ENCODE results near the gene EPHA5. TPM values are rescaled to one million over a fixed set of nuclear protein-coding genes. Genes with fewer than 3 reads are reported as not detected.

EPHA5 gene
- total RNA-seq, 1 experiment from 2014 or later: not detected

DNA sequence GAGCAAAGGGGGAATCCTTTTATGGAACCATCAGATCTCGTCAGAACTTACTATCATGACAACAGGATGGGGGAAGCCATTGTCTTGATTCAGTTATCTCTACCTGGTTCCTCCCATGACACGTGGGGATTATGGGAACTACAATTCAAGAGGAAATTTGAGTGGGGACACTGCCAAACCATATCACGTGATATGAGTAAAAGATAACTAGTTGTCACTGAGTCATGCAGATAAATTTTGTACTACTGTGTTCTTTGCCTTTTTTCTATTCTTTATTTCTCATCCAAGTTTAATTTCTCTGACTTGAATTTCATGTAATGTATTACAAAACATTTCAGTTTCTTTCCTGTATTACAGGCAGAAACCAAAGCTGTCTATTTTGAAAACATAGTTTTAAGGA, 383.2 kb downstream of the EPHA5 start:
- Histone ChIP-seq H3K79me2 (ENCODE audit: insufficient read depth, low read length) (no peaks in the 10 kb centered on the region), H3K4me2 (ENCODE audit: low read length) (no peak overlapping the region), H3K4me1 (ENCODE audit: control insufficient read depth in 1 of 2, insufficient read depth in 2 of 2, low read length in 2 of 2) (no peaks in the 10 kb centered on the region), H3K9ac (ENCODE audit: low read length) (no peak overlapping the region), H3K4me3 (replicated peaks in 1 of 2; ENCODE audit: low read depth in 1 of 2, low read length in 2 of 2) (no peak overlapping the region), H4K20me1 (ENCODE audit: insufficient read depth) (no peaks in the 10 kb centered on the region), H3K9me2 (ENCODE audit: insufficient read depth) (no peaks in the 10 kb centered on the region), H3K9me3 (ENCODE audit: control insufficient read depth in 1 of 2, insufficient read depth in 1 of 2, low read depth in 1 of 2, low read length in 2 of 2) (peaks cover 0 to 3% of the 10 kb centered on the region in 2 experiments; a peak in 2 of 4 replicates), H2AFZ (ENCODE audit: low read depth, low read length, poor library complexity, severe bottlenecking) (no peak overlapping the region), H3K27ac (ENCODE audit: low read depth, low read length) (no peak overlapping the region), H3K36me3 (ENCODE audit: control insufficient read depth in 1 of 2, insufficient read depth in 2 of 2, low read length in 2 of 2) (no peaks in the 10 kb centered on the region), H3K27me3 (ENCODE audit: insufficient read depth, low read length) (no peaks in the 10 kb centered on the region)
- ATAC-seq (no peak), DNase-seq (ENCODE audit: low read depth, low spot score) (no peak)
- ChIA-PET POLR2A (no interaction called here), RAD21 (ENCODE audit: low non-redundant PET in 1 of 2, low total read pairs in 2 of 2, uncharacterized antibody in 2 of 2, unreplicated experiment in 2 of 2) (no interaction called here), CTCF (no interaction called here)
- TF ChIP-seq, protein P1, sequence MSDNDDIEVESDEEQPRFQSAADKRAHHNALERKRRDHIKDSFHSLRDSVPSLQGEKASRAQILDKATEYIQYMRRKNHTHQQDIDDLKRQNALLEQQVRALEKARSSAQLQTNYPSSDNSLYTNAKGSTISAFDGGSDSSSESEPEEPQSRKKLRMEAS (IDR thresholded peaks at IDR 0.05): no peak
- TF ChIP-seq JUND (IDR thresholded peaks at IDR 0.05) (no peak), POLR2A (IDR thresholded peaks at IDR 0.05; ENCODE audit: borderline replicate concordance, extremely low read depth, insufficient read depth, insufficient read length) (no peak), YY1 (IDR thresholded peaks at IDR 0.05; ENCODE audit: extremely low read depth, insufficient replicate concordance, low read depth, low read length) (no peak), SP1 (IDR thresholded peaks at IDR 0.05; ENCODE audit: low read depth) (no peak), RAD21 (IDR thresholded peaks at IDR 0.05; ENCODE audit: low read depth) (no peak), EZH2 (IDR thresholded peaks at IDR 0.05) (no peak), FOSL1 (IDR thresholded peaks at IDR 0.05; ENCODE audit: low read depth) (no peak), TCF7L2 (IDR thresholded peaks at IDR 0.05; ENCODE audit: borderline replicate concordance, extremely low read depth, insufficient read depth, insufficient read length) (no peak), ZNF274 (IDR thresholded peaks at IDR 0.05; ENCODE audit: low read depth, low read length) (no peak), CBX3 (IDR thresholded peaks at IDR 0.05; ENCODE audit: low read depth) (no peak), SIN3A (IDR thresholded peaks at IDR 0.05; ENCODE audit: low read depth) (no peak)
- TF ChIP-seq, protein P2, sequence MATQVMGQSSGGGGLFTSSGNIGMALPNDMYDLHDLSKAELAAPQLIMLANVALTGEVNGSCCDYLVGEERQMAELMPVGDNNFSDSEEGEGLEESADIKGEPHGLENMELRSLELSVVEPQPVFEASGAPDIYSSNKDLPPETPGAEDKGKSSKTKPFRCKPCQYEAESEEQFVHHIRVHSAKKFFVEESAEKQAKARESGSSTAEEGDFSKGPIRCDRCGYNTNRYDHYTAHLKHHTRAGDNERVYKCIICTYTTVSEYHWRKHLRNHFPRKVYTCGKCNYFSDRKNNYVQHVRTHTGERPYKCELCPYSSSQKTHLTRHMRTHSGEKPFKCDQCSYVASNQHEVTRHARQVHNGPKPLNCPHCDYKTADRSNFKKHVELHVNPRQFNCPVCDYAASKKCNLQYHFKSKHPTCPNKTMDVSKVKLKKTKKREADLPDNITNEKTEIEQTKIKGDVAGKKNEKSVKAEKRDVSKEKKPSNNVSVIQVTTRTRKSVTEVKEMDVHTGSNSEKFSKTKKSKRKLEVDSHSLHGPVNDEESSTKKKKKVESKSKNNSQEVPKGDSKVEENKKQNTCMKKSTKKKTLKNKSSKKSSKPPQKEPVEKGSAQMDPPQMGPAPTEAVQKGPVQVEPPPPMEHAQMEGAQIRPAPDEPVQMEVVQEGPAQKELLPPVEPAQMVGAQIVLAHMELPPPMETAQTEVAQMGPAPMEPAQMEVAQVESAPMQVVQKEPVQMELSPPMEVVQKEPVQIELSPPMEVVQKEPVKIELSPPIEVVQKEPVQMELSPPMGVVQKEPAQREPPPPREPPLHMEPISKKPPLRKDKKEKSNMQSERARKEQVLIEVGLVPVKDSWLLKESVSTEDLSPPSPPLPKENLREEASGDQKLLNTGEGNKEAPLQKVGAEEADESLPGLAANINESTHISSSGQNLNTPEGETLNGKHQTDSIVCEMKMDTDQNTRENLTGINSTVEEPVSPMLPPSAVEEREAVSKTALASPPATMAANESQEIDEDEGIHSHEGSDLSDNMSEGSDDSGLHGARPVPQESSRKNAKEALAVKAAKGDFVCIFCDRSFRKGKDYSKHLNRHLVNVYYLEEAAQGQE (IDR thresholded peaks at IDR 0.05; ENCODE audit: low read depth): no peak
- TF ChIP-seq, protein P3, sequence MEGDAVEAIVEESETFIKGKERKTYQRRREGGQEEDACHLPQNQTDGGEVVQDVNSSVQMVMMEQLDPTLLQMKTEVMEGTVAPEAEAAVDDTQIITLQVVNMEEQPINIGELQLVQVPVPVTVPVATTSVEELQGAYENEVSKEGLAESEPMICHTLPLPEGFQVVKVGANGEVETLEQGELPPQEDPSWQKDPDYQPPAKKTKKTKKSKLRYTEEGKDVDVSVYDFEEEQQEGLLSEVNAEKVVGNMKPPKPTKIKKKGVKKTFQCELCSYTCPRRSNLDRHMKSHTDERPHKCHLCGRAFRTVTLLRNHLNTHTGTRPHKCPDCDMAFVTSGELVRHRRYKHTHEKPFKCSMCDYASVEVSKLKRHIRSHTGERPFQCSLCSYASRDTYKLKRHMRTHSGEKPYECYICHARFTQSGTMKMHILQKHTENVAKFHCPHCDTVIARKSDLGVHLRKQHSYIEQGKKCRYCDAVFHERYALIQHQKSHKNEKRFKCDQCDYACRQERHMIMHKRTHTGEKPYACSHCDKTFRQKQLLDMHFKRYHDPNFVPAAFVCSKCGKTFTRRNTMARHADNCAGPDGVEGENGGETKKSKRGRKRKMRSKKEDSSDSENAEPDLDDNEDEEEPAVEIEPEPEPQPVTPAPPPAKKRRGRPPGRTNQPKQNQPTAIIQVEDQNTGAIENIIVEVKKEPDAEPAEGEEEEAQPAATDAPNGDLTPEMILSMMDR (IDR thresholded peaks at IDR 0.05 in 2 of 3, conservative IDR thresholded peaks at IDR 0.05 in 1 of 3; ENCODE audit: borderline replicate concordance in 1 of 3, insufficient read depth in 1 of 3, low read depth in 2 of 3, low read length in 2 of 3): no peak
- intact Hi-C loops (cut with micrococcal nuclease): no loop called here
- BruUV-seq (replicated peaks): no TSS peak

All from HCT116 (cell line).